ENCODE results near the gene S100A8.
"Not testable (repeated sequence)": the region's sequence is repeated elsewhere in the genome, so short reads cannot be mapped to it uniquely, and the experiment has no call there.

Gene S100A8

GRCh38 chr1:153415850-153416570 is 25.1 kb upstream of the S100A8 start, which contains the start of gene S100A7A:
S100A7A (plus strand) TSS chr1:153416520; CDS start chr1:153418083, 1,563 bp downstream.
- no peak for DNase-seq

GRCh38 chr1:153413961-153414360 is 23.1 kb upstream of the S100A8 start:
- peak; percentile 50 to 62 for DNase-seq

- DNase-seq: not testable (repeated sequence)
Measured at GRCh38 chr1:153407274-153407673, 16.4 kb upstream of the S100A8 start.

- not testable (repeated sequence) for DNase-seq
Measured at GRCh38 chr1:153405825-153406599, 15.1 kb upstream of the S100A8 start.

GRCh38 chr1:153404768-153405167 is 13.9 kb upstream of the S100A8 start:
- DNase-seq: peak; percentile 44 to 77

- no peak for DNase-seq
Measured at GRCh38 chr1:153404086-153404635, 13.3 kb upstream of the S100A8 start.

- no peak for DNase-seq
Measured at GRCh38 chr1:153403421-153404085, 12.7 kb upstream of the S100A8 start.

GRCh38 chr1:153402226-153402625 is 11.4 kb upstream of the S100A8 start:
- DNase-seq: no peak

GRCh38 chr1:153401461-153401860 is 10.6 kb upstream of the S100A8 start:
- DNase-seq: no peak

GRCh38 chr1:153400244-153400643 is 9.4 kb upstream of the S100A8 start:
- no peak for DNase-seq

- DNase-seq: no peak
Measured at GRCh38 chr1:153399401-153400055, 8.7 kb upstream of the S100A8 start.

- DNase-seq: no peak
Measured at GRCh38 chr1:153397924-153398651, 7.2 kb upstream of the S100A8 start.

GRCh38 chr1:153397051-153397923 is 6.4 kb upstream of the S100A8 start:
- no peak for DNase-seq

GRCh38 chr1:153396461-153396860 is 5.6 kb upstream of the S100A8 start:
- DNase-seq: no peak

- DNase-seq: no peak
Measured at GRCh38 chr1:153395776-153396175, 4.9 kb upstream of the S100A8 start.

- DNase-seq: no peak
Measured at GRCh38 chr1:153395136-153395685, 4.3 kb upstream of the S100A8 start.

- DNase-seq: no peak
Measured at GRCh38 chr1:153394391-153394790, 3.5 kb upstream of the S100A8 start.

- no peak for DNase-seq
Measured at GRCh38 chr1:153393926-153394325, 3.1 kb upstream of the S100A8 start.

GRCh38 chr1:153392822-153393221 is 1.9 kb upstream of the S100A8 start:
- DNase-seq: no peak

- no peak for DNase-seq
Measured at GRCh38 chr1:153392258-153392657, 1.4 kb upstream of the S100A8 start.

Data from inflammatory macrophage treated with lipopolysaccharide for 1 hour (primary cell).